Inflammatory macrophage (primary cell): Measurements from ENCODE around the gene PSMG3.

Source experiments
- DNase-seq, 2 donors: peaks; one replicate each; pipeline ENCODE4 v3.0.0-alpha.2; 2020 to 2022

The PSMG3 gene

DNA sequence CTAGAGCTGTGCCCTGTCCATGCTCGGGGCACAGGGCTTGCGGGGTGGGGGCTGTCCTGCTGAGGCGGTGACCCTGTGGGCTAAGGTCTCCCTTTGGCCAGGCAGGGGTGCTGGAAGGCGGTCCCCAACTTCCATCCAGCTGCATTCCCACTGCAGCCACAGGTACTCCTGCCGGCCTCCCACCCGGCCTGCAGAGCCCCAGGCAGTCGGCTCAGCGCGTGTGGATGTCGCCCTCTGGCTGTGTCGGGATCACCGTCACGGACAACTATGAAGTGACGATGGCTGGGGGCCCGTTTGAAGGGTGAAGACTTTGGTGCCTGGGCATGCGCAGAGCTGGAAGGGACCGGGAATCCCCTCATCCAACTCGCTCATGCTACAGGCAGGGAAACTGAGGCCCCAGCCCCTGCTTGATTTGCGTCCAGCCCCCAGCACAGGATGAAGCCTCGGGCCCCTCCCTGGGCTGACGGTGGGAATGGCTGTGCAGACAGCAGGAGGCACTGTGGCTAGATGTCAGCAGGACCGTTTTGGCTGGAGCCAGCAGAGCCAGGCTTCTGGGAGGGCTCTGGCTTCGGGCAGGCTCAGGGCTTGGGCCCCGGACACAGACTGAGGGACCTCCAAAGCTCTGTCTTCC lies 11.5 kb downstream of the PSMG3 start:
- no peak for DNase-seq

DNA sequence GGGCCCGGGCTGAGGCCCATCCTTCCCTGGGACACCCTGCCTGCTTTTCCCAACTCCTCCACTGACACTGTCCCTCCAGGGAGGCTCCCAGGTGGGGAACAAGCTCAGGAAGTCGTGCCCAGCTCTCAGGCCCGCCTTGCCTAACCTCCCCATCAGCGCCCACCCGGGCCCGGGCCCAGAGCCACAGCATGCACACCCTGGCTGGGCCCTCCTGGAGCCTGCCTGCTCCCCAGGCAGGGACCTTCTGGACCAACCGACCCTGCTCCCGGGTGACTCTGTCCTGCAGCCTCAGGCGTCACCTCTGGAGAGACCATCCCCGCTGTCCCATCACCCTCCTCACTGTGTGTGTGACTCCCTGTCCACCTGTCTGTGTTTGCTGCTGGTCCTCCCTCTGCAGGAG lies 12.1 kb downstream of the PSMG3 start:
- DNase-seq: no peak

DNA sequence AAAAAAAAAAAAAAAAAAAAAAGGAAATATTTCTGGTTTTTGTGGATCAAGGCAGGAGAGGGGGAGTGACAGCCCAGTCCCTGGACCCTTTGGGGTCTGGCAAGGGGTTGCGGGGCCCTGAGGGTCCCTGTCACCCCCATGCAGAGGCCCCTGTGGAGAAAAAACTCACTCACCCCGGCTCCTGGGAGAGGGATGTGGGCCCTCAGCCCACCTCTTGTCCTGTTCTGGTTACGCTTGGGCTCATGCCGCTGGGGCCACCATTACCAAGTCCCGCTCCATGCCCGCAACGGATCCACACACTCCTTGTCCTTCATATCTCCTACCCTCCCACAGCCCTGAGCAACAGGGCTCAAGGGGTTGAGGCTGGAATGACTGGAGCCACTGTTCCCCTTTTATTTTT lies 12.8 kb downstream of the PSMG3 start:
- no peak for DNase-seq

DNA sequence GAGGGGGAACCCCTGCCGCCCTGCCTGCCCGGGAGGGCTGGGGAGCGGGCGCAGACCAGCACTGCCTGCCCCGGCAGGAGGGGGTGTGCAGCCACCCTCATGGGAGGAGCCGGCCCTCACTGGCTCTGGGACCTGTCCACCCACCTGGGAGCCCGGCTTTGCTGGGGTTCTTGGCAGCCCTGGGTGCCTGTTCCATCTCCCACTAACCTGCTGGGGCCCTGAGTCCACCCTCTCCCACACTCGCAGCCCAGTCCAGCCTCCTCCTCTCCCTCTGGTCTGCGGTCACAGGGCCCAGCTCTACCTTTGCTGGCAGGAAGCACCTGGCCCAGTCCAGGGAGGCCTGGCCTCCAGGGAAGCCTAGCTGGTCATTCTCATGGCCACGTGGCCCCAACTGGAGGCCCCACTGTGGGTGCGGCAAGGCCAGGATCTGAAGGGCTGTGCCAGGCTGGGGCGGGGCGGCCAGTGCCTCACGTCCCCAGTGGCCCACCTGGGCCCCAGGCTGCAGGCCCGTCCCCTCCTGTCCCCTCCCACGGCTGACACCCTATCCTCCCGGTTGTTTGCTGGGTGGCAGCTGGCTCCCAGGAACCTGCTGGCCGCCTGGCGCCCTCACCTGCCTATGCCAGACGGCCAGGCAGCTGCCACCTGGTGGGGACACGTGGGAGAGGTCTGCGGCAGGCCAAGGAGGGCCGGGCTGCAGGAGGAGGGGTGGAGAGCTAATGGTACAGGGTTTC lies 13.9 kb downstream of the PSMG3 start, which contains the start of gene TMEM184A:
TSS of gene TMEM184A (minus strand) at position 393 of the 731 bp plus-strand sequence. CDS start 721 bp downstream, outside the sequence.
- no peak for DNase-seq

DNA sequence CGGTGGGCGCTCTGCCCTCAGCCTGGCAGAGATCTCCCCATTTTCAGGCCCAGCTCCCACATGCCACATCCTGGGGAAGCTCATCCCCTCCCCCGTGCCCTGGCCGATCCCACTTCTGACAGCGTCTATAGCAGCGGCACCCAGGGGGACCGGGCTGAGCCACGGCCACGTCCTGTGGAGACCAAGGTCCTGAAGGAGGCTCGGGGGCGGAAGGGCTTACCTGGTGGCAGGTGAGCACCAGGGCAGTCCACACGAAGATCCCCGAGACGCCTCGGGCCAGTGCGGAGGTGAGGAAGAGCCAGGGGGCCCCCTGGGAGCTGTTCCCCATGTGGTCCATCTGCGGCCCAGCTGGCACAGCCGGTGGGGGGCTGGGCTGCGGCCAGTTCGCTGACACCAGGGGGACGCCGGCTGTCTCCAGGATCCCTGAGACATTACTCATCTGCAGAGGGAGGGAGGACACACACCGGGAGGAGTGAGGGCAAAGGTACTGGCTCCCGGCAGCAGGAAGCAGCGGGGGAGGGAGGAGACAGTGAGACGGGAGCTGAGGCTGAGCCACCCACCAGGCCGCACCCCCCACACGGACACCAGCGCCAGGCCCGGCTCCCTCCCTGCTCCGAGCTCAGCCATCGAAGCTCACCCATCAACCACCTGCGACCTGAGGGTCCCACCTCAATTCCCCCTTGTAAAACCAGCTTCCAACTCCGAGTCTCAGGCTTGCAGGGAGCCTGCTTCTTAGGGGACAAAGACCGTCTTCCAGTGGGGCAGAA lies 14.6 kb downstream of the PSMG3 start:
- DNase-seq: no peak

DNA sequence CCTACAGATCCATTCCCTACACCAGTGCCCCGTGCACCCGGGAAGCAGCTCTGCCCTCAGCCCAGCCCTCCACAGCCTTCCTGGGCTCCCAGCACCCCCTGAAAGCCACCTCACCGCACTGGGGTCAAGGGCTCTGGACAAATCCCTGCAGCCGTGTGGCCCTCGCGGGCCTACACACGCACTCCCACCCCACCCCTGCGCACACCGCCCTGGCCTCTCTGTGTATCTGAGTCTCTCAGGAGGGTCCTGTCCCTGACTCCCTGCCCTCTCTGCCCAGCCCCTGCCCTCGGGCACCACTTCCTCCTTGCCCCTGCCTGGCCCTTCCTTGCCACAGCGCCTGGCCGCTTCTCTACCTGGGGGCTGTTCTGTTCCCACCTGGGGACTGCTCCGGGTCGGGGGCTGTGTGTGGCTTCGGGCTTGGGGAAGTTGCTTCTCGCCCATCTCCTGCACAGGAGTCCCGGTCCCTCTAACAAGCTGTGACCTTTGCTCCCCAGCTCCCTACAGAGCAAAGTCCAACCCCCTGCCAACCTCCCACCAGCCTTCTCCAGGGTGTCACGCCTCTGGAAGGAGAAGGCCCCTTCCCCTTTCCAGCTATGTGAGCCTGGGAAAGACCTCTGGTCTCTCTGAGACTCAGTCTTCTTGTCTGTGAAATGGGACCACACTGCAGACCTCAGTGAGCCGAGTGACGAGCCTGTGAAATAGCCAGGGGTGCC lies 15.3 kb downstream of the PSMG3 start:
- DNase-seq: no peak

DNA sequence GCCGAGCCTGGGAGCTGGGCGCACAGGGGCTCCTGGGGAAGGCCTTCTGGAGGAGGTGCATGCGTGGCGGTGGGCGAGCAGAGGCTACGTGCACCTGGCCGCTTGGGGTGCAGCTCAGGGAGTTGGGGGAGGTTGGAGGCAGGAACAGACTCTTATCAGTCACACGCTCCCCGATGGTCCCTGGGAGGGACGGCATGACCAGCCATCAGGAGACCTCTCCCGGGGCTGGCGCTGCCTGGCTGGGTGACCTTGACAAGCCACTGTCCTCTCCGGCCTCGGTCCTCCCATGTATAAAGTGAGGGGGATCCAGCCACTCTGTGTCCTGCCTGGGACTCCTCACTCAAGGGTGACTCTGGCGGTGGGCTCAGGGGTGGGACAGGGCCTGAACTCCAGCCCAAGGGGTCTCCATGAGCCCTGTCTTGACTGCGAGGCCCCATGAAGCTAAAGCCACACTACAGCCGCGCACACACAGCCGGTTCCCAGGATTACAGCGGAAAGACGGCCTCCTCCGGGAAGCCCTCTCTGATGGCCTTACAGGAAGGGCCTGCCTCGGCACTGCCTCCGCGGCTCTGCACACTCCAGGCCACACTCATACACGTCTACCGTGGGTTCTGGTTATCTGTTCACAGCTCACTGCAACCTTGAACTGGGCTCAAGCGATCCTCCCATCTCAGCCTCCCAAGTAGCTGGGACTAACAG lies 16.2 kb downstream of the PSMG3 start:
- no peak for DNase-seq

DNA sequence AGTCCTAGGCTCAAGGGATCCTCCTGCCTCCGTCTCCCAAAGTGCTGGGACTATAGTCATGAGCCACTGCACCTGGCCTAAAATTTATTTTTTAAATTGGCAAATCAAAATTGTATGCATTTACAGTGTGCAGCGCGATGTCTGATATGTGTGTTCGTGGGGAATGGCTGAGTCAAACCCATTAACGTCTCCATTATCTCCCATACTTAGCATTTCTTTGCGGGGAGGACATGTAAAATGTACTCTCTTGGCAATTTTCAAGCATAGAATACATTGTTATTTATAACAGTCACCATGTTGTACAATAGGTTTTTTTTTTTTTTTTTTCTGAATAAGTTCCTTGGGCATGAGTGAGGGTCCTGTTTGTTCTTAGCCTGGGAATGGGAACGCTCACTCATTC lies 17.6 kb downstream of the PSMG3 start:
- no peak for DNase-seq

DNA sequence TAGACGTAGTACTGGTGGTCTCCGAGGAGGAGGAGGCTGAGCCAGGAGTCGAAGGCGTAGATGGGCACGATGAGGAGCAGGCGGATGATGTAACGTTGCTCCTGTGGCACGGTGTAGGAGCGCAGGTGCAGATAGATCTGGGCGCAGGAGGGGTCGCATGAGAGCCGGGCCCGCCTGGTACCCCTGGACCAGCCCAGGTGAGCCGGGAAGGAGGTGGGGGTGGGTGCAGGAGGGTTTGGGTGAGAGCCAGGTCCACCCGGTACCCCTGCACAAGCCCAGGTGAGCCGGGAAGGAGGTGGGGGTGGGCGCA lies 19.0 kb downstream of the PSMG3 start:
- no peak for DNase-seq

DNA sequence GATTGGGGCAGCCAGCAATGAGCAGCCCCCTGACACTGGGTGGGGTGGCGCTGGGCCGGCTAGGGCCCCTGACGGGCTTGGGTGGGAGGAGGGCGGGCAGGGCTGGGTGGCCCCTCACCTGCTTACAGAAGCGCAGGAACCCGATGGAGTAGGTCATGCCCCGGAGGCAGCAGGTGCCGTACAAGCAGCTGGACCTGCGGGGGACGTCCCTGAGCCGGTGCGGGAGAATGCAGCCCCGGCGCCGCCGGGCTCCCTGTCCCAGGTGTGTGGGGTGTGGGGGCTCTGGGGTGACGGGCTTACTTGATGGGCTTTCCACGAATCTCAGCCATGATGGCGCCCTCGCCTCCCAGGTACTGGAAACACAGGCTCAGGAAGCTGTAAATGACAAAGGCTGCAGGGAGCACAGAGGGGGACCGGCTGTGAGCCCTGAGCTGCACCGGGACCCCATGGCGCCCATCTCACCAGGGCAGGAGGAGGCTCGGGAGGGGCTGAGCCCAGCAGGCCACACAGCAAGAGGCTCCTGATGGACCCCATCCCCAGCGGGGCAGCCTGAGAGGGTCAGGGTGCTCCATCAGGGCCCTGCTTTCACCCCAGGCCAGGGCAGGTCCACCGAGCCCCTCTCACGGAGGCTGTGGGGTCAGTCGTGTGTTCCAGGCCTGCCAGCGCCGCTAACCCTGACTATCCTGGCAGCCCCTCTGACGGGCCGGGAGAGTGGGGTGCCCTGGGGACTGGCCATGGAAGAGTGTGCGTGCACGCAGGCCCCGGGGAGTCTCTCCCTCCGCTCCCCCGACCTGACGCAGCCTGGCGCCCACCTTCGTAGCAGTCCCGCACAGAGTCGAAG lies 19.6 kb downstream of the PSMG3 start:
- no peak for DNase-seq

DNA sequence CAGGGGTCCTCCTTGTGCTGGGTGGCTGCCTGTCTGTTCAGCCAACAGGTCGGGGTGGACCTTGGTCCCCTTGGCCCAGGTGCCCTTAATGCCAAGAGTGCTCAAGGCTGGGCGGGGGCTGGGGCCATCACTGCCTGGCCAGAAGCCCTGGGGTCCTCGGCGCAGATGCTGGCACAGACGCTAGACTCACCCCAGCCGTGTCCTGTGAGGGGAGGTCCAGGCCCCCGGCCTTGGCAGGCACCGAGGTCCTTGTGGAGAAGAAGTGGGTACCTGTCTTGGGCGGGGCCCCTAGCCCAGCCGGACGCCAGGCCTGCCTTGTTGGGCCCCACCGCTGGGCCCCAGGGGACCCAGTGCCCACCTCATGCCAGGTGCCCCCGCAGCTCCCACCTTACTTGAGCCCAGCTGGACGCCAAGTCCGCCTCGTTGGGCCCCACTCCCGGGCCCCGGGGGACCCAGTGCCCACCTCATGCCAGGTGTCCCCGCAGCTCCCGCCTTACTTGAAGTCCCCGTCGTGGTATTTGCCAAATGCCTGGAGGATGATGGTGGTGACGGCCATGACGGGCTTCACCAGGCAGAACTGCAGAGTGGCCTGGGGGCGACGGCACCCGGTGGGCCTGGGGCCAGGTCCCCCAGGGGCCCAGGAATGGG lies 20.4 kb downstream of the PSMG3 start:
- no peak for DNase-seq

DNA sequence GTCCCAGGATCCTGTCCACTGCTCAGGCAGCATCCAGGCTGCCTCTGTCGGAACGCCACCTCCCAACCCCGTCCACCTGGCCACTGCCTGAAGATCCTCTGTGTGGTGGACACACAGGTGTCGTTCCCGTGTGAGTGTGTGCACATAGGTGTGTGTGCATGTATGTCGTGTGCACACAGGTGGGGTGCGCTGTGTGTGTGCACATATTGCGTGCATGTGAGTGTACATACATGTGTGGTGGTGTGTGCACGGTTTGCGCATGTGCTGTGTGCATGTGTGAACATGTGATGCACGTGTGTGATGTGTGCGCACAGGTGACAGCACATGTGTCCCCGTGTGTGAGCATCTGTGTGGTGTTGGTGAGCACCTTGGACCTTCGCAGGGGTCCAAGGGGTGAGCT lies 20.9 kb downstream of the PSMG3 start:
- no peak for DNase-seq

DNA sequence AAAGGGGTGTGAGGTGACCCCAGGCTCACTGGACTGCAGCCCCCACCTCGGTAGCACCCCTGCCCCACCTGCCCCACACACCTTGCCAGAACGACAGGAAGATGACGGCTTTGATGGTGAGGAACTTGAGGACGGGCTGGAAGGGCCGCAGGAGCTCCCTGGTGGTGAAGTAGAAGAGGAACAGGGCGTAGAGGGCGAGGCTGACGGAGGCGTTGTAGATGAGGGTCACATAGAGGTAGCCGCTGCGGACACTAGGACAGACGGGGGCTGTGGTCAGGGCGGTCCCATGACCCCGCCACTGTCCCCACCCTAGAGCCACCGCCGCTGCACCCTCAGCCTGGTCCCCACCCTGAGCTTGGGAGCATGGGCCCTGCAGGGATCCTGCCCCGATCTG lies 21.4 kb downstream of the PSMG3 start:
- DNase-seq: peak; percentile 32 to 51

DNA sequence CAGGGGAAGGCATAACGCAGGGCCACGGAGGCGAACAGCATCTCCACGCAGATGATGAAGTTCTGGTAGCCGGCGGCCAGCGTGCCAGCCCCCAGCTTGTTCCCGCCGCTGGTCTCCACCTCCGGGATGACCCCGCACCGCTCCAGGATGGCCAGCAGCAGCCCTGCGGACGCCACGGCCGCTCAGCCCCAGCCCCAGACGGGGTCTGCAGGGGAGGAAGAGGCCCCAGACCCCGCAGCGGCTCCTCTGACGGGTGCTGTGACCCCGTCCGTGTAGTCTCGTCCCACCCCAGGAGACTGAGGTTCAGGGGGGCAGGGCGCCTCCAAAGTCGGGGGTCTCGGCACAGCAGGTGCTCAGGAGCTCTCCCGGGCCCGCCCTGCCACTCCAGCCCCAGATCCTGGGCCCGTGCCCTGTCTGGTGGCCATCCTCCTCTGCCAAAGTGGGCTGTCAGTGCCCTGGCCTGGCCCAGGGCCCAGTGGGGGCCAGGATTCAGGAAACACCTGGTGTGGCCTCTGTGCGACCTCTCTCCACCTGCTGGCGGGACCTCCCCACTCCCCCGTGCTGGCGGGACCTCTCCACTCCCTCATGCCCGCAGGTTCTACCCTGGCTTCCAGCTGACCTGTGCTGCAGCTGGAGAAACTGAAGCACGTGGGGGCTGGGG lies 21.9 kb downstream of the PSMG3 start:
- no peak for DNase-seq

DNA sequence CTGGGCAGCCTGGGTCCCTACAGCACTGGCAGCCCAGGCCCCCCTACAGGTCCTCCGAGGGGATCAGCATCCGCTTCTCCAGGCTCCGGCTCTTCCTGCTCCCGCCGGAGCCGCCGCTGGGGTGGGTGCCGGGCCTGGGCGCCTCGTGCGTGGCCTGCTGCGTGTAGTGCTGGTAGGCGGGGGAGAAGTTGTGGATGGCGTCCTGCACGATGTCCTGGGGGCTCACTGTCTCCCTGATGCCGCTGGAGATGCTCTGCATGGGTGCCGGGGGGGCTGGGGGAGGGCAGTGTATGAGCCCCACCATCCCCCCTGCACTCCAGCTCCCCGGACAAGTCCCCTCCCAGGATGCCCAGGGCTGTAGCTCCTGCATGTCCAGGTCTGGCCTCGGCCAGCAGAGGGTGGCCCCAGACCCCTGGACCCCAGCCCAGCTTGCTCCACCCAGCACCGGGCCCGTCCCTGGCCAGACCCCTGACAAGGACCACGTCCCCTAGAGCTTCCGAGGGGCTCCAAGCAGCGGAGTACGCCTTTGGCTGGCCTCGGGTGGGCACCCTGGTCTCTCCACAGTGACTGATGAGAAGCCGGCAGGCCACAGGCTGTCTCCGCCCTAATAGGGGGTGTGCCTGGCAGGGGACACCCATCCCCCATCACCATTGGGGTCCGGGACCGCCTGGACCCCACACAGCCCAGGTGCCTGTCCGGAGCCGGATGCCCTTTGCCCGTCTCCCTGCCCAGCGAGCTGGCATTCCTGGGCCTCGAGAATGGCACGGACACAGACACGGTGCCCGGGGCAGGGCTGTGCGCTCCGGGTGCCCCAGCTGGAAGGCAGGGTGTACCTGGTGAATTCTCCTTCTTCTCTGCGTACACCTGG lies 22.7 kb downstream of the PSMG3 start:
- DNase-seq: no peak

DNA sequence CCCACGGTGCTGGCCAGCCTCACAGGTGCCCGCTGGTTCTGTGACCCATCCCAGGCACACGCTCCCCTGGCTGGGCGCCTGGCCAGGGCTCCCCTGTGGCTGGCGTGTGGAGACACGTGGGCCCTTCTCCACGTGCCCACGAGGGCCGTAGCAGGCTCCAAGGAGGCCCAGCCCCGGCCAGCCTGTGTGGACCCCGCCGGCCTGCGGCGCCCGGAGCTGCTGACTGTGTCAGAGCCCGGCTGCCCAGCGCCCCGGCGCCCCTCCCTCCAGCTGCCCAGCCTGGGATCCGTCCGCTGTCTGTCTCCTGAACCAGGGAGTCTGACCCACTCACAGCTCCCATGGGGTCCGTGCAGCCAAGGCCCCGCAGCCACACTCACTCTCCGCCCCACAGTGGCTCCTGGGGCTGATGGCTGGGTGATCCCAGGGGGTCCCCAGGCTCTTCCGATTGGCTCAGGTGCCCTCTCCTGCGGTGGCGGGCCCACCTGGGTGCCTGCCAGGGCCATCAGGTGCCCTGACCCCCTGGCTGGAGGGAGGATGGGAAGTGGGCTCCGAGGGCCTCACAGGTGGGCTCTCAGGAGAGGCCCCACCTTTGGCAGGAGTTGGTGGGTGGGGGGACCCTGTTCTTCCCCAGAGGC lies 23.4 kb downstream of the PSMG3 start:
- no peak for DNase-seq

DNA sequence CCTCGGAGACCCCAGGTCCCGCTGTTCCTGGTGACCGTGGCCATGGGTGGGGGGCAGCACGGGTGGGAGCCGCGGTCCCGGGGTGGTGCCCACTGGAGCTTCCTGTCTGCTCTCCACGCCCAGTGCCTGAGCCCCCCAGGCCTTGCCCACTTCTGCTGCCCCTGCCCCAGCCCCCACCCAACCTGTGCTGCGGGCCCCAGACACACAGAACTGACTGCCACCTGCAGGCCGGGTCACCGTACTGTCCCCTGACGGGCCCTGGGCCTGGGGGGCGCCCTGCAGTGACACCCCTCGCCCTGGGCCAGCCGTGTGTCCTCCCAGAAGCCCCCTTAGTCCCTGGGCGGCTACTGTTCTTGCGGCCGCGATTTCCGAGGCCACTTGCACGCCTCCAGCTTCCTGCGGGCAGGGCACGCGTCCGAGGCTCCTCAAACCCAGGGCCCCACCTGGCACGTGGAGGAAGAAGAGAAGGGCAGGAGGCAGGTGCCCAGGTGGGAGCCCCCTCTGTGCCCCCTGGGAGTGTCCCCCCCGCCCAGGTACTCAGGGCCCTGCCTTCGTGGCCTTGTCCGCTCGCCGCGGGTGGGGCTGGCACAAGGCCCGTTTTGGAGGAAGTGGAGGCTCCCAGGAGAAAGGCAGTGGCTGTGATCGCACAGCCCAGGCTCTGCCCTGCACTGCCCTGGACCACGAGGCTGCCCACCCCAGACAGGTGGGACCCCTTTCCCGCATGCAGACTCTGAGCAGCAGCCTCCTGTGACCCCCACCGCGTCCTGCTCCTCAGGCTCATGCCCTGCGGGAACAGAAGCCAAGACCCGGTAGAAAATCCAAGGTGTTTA lies 24.2 kb downstream of the PSMG3 start:
- DNase-seq: no peak

DNA sequence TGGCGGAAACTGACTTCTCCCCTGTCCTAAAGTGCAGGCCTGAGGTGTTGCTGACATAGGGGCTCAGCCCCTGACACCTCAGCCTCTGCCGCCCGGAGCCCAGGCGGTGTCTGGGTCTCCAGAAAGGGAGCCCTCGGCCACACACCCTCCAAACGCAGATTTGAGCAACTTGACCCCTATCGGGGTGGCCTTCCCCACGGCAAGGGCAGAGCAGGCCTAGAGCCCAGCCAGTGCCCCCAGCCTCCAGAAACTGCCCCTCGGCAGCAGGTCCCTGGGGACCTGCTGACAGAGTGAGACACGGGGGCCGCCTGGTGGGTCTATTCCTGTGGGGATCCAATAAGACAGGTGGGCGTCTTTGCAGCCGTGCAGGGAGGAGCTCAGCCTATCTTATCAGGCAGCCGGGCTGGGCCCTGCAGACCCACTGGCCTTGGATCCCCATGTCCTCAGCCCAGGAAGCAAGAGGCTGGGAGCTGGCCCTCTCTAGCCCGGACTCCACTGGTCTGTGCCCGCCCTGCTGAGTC lies 24.9 kb downstream of the PSMG3 start:
- no peak for DNase-seq
